OCI-LY7 (cell line): ENCODE measurements around the gene ANAPC10.

Experiments
- EZH2phosphoT487 ChIP-seq: fragments of 200-600 bp; sonication (generic); IDR thresholded peaks from 2 replicates; pipeline ENCODE4 v1.6.1; 2018; ENCODE audit warnings: low read depth, borderline replicate concordance, mild to moderate bottlenecking, mixed run types, antibody characterized with exemption, low read length, moderate library complexity, mixed read lengths
- TF ChIP-seq, protein P1 (sequence below): fragments of 200-600 bp; sonication (generic); conservative IDR thresholded peaks from 2 replicates; pipeline ENCODE4 v1.5.1; 2014; ENCODE audit warnings: mild to moderate bottlenecking, antibody characterized with exemption, low read length, moderate library complexity, mixed read lengths

DNA sequence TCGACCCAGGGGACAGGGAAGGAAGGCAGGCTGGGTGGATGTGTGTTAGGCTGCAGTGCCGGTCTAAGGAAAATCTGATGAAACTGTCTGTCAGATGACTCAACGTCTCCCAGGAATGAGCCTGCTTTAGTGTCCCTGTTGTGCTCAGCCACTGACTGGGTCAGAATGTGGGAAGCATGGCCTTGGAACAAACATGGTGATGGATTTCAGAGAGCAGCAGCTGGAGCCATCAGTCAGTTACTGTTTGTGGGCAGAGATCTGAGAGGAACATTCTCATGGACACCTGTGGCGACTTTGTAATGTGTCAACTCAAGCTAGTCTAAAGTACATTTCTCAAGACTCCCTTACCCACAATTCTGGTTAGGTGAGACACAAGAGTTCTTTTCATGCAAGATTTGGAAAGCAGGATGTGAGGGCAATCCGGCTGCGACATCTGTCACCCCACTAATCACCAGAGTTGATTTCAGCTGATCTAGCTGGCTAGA lies 63.2 kb downstream of the ANAPC10 start:
- TF ChIP-seq, protein P1, sequence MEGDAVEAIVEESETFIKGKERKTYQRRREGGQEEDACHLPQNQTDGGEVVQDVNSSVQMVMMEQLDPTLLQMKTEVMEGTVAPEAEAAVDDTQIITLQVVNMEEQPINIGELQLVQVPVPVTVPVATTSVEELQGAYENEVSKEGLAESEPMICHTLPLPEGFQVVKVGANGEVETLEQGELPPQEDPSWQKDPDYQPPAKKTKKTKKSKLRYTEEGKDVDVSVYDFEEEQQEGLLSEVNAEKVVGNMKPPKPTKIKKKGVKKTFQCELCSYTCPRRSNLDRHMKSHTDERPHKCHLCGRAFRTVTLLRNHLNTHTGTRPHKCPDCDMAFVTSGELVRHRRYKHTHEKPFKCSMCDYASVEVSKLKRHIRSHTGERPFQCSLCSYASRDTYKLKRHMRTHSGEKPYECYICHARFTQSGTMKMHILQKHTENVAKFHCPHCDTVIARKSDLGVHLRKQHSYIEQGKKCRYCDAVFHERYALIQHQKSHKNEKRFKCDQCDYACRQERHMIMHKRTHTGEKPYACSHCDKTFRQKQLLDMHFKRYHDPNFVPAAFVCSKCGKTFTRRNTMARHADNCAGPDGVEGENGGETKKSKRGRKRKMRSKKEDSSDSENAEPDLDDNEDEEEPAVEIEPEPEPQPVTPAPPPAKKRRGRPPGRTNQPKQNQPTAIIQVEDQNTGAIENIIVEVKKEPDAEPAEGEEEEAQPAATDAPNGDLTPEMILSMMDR = no peak
- TF ChIP-seq EZH2phosphoT487 = no peak
